Transverse colon (tissue), 3 donors: Measurements from ENCODE around the gene C1orf122.

ENCODE experiments used
- CTCF ChIP-seq, 5 experiments: fragments of 200-600 bp in 3 of 5; fragments of 450-650 bp in 2 of 5; sonication (generic) in 3 of 5; IDR thresholded peaks; 1 replicate in 2 of 5; 2 replicates in 3 of 5; pipeline ENCODE4 v1.5.1; 2016 to 2017; ENCODE audit warnings: antibody characterized with exemption in 5 of 5, inconsistent platforms in 3 of 5, mild to moderate bottlenecking in 2 of 5, moderate library complexity in 1 of 5
- POLR2A ChIP-seq: fragments of 450-650 bp; IDR thresholded peaks from one replicate; pipeline ENCODE4 v1.6.1; 2016; ENCODE audit warnings: antibody characterized with exemption, mild to moderate bottlenecking, moderate library complexity

- TF ChIP-seq POLR2A (no peak), CTCF (IDR thresholded peaks at IDR 0.05) (no peak)
Measured at GRCh38 chr1:37854406-37854805, 46.8 kb downstream of the C1orf122 start.
